ENCODE results near the gene FMNL2.
"Not testable (repeated sequence)": the region's sequence is repeated elsewhere in the genome, so short reads cannot be mapped to it uniquely, and the experiment has no call there.

Gene FMNL2

GRCh38 chr2:152518641-152519580 is 183.9 kb downstream of the FMNL2 start:
- no peak overlapping the region for H3K4me3 ChIP-seq (replicated peaks; ENCODE audit: low read depth, low read length)
- no peak for DNase-seq (ENCODE audit: low read depth)
- TF ChIP-seq CTCF (IDR thresholded peaks at IDR 0.05; ENCODE audit: low read length, missing control alignments): no peak

GRCh38 chr2:152519581-152519952 is 184.6 kb downstream of the FMNL2 start:
- TF ChIP-seq CTCF (IDR thresholded peaks at IDR 0.05; ENCODE audit: low read length, missing control alignments): no peak
- no peak for DNase-seq (ENCODE audit: low read depth)
- no peak overlapping the region for H3K4me3 ChIP-seq (replicated peaks; ENCODE audit: low read depth, low read length)

DNA sequence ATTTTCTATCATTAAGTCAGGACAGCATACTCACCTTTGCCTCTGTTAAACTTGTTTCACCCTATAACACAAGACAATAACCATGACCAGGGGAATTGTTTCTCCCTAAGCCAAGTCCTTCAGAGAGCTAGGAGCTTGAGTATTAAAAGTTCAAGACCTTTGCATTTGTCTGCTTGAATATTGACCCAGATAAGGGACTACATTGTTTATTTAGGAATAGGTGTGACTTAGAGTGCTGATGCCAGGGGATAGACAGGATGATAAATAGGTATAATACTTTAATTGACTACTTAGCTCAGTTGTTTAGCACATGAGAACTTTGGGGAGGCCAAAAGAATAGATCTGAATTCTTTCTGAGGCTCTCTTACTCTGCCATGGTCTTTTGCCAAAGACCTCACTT is 185.8 kb downstream of the FMNL2 start:
- no peak for TF ChIP-seq CTCF (IDR thresholded peaks at IDR 0.05; ENCODE audit: low read length, missing control alignments)
- DNase-seq (ENCODE audit: low read depth): no peak
- no peak overlapping the region for H3K4me3 ChIP-seq (replicated peaks; ENCODE audit: low read depth, low read length)

DNA sequence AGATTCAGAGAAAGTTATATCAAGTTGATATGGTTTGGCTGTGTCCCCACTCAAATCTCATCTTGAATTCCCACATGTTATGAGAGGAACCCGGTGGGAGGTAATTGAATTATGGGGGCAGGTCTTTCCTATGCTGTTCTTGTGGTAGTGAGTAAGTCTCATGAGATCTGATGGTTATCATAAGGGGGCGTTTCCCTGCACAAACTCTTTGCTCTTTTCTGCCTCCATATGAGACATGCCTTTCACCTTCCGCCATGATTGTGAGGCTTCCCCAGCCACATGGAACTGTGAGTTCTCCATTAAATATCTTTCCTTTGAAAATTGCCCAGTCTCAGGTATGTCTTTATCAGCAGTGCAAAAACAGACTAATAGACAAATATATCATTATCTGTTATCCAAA is 187.5 kb downstream of the FMNL2 start:
- not testable (repeated sequence) for H3K4me3 ChIP-seq (replicated peaks; ENCODE audit: low read depth, low read length); DNase-seq (ENCODE audit: low read depth)

GRCh38 chr2:152523091-152523490 is 188.1 kb downstream of the FMNL2 start:
- no peak overlapping the region for H3K4me3 ChIP-seq (replicated peaks; ENCODE audit: low read depth, low read length)
- no peak for TF ChIP-seq CTCF (IDR thresholded peaks at IDR 0.05; ENCODE audit: low read length, missing control alignments)
- peak; percentile 61 for DNase-seq (ENCODE audit: low read depth)

DNA sequence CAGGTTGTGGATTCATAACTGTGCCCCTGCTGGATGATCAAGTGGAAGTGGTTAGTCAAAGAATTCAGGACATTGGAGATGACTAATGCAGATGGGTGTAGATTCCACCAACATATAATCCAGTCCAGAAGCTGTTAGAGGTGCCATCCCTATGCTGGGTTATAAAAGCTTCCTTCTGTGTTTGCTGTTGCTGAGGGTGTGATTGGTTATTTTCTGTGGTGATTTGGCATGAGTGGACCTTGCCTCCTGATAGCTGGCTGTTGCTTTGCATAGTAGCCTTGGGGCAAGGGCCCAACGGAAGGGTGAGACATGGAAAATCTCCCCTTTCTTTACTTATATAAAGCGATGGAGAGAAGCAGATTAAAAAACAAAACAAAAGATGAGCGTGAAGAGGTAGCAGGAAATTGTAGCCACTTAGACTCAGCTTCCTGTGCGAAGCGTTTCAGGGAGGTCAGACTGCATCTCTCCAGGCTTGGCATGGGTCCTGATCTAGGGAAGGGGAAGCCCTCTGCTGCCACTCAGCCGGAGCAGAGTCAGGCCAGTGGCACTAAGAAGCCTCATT is 190.4 kb downstream of the FMNL2 start:
- TF ChIP-seq CTCF (IDR thresholded peaks at IDR 0.05; ENCODE audit: low read length, missing control alignments): no peak
- peak; percentile 65 for DNase-seq (ENCODE audit: low read depth)
- H3K4me3 ChIP-seq (replicated peaks; ENCODE audit: low read depth, low read length): peak overlapping the region; percentile 2

GRCh38 chr2:152529420-152530115 is 194.6 kb downstream of the FMNL2 start:
- DNase-seq (ENCODE audit: low read depth): no peak
- TF ChIP-seq CTCF (IDR thresholded peaks at IDR 0.05; ENCODE audit: low read length, missing control alignments): no peak
- no peak overlapping the region for H3K4me3 ChIP-seq (replicated peaks; ENCODE audit: low read depth, low read length)

Measured in fibroblast of pulmonary artery (primary cell).